Natural killer cell treated with Interleukin-12 subunit alpha and Interleukin-12 subunit beta and Interleukin-15 and Interleukin-18, amount 100 ng/mL, for 72 hours (primary cell): Measurements from ENCODE around the gene STK25. TPM values are rescaled to one million over a fixed set of nuclear protein-coding genes. Genes with fewer than 3 reads are reported as not detected.
A peak's percentile ranks its signal among the peaks of the same experiment; 100 is the strongest.
"Not testable (repeated sequence)": the region's sequence is repeated elsewhere in the genome, so short reads cannot be mapped to it uniquely, and the experiment has no call there.

Source experiments
- ATAC-seq, 2 donors: fragments of 150-1000 bp; cut with Tn5 transposase in 1 of 2; sonication (Bioruptor Pico), chemical (Tn5 transposase) in 1 of 2; 2 replicates each; pipeline ENCODE4 v1.10.0; 2021
- DNase-seq: peaks from one replicate; pipeline ENCODE4 v3.0.0; 2022; ENCODE audit warnings: low spot score
- H3K27ac Mint-ChIP-seq, 2 donors: 1 replicate in 1 of 2; 2 replicates in 1 of 2; pipeline ENCODE4 v1.8.0; 2022; ENCODE audit warnings: mixed read lengths in 2 of 2, mild to moderate bottlenecking in 1 of 2, moderate library complexity in 1 of 2
- H3K27me3 Mint-ChIP-seq, 2 donors: 1 replicate in 1 of 2; 2 replicates in 1 of 2; pipeline ENCODE4 v1.8.0; 2022; ENCODE audit warnings: mixed read lengths in 2 of 2
- H3K36me3 Mint-ChIP-seq: one replicate; pipeline ENCODE4 v1.8.0; 2022; ENCODE audit warnings: mixed read lengths
- H3K4me1 Mint-ChIP-seq, 2 donors: 1 replicate in 1 of 2; 2 replicates in 1 of 2; pipeline ENCODE4 v1.8.0; 2022; ENCODE audit warnings: low read depth in 2 of 2, mixed read lengths in 2 of 2, mild to moderate bottlenecking in 1 of 2
- H3K4me3 Mint-ChIP-seq: one replicate; pipeline ENCODE4 v1.8.0; 2022; ENCODE audit warnings: mixed read lengths
- H3K9me3 Mint-ChIP-seq: 2 replicates; pipeline ENCODE4 v1.8.0; 2022; ENCODE audit warnings: mixed read lengths
- total RNA-seq, 2 donors: library from RNA; stranded (reverse); gene quantifications; one replicate each; pipeline ENCODE4 v1.2.3, GENCODE V29; 2022

Gene STK25
- total RNA-seq, 2 donors from 2014 or later = 110 to 169 TPM

- Mint-ChIP-seq H3K9me3 (no peaks in the 10 kb centered on the region), H3K27ac (peak overlapping the region; percentile 38 to 77), H3K36me3 (no peaks in the 10 kb centered on the region), H3K4me1 (peaks cover 8 to 20% of the 10 kb centered on the region in 2 donors), H3K4me3 (peak overlapping the region; percentile 82), H3K27me3 (no peaks in the 10 kb centered on the region)
- DNase-seq (no peak), ATAC-seq (no peak)
These were observed 886 bp upstream of the STK25 start for GRCh38 chr2:241509155-241509784.

- ATAC-seq = peak; percentile 21 to 39
- no peaks in the 10 kb centered on the region for H3K9me3 Mint-ChIP-seq
- no peaks in the 10 kb centered on the region for H3K36me3 Mint-ChIP-seq
- DNase-seq = peak; percentile 66
- H3K27me3 Mint-ChIP-seq = no peaks in the 10 kb centered on the region
- no peak overlapping the region for H3K27ac Mint-ChIP-seq
- H3K4me1 Mint-ChIP-seq = peaks cover 8 to 20% of the 10 kb centered on the region in 2 donors
- peak overlapping the region; percentile 77 for H3K4me3 Mint-ChIP-seq
These were observed 749 bp downstream of the STK25 start for GRCh38 chr2:241507430-241508239.

- Mint-ChIP-seq H3K9me3 (no peaks in the 10 kb centered on the region), H3K4me1 (peaks cover 8 to 20% of the 10 kb centered on the region in 2 donors), H3K27ac (no peak overlapping the region), H3K27me3 (no peaks in the 10 kb centered on the region), H3K4me3 (peak overlapping the region; percentile 77), H3K36me3 (no peaks in the 10 kb centered on the region)
- no peak for DNase-seq
- no peak for ATAC-seq
These were observed 1.5 kb downstream of the STK25 start for GRCh38 chr2:241506793-241507429.

GRCh38 chr2:241506317-241506716 lies 2.1 kb downstream of the STK25 start:
- H3K36me3 Mint-ChIP-seq, DNase-seq, H3K9me3 Mint-ChIP-seq, H3K27me3 Mint-ChIP-seq, H3K27ac Mint-ChIP-seq, ATAC-seq, H3K4me3 Mint-ChIP-seq: not testable (repeated sequence)
- H3K4me1 Mint-ChIP-seq = peaks cover 8 to 20% of the 10 kb centered on the region in 2 donors

- DNase-seq (no peak), ATAC-seq (no peak)
- no peak overlapping the region for H3K27ac Mint-ChIP-seq
- H3K36me3 Mint-ChIP-seq = no peaks in the 10 kb centered on the region
- H3K4me1 Mint-ChIP-seq = peaks cover 8 to 15% of the 10 kb centered on the region in 2 donors
- no peak overlapping the region for H3K4me3 Mint-ChIP-seq
- no peaks in the 10 kb centered on the region for H3K27me3 Mint-ChIP-seq
- no peaks in the 10 kb centered on the region for H3K9me3 Mint-ChIP-seq
These were observed 2.6 kb downstream of the STK25 start for GRCh38 chr2:241505781-241506201.

GRCh38 chr2:241505086-241505780 lies 3.2 kb downstream of the STK25 start:
- peaks cover 8 to 15% of the 10 kb centered on the region in 2 donors for H3K4me1 Mint-ChIP-seq
- H3K27me3 Mint-ChIP-seq = no peaks in the 10 kb centered on the region
- H3K4me3 Mint-ChIP-seq = no peak overlapping the region
- no peak overlapping the region for H3K27ac Mint-ChIP-seq
- no peak for DNase-seq
- ATAC-seq = no peak
- H3K9me3 Mint-ChIP-seq = no peaks in the 10 kb centered on the region
- no peaks in the 10 kb centered on the region for H3K36me3 Mint-ChIP-seq

GRCh38 chr2:241503776-241504392 lies 4.5 kb downstream of the STK25 start:
- DNase-seq = no peak
- no peak overlapping the region for H3K27ac Mint-ChIP-seq
- ATAC-seq = no peak
- peaks cover 0 to 8% of the 10 kb centered on the region in 2 donors for H3K4me1 Mint-ChIP-seq
- H3K4me3 Mint-ChIP-seq = no peak overlapping the region
- no peaks in the 10 kb centered on the region for H3K27me3 Mint-ChIP-seq
- H3K9me3 Mint-ChIP-seq = no peaks in the 10 kb centered on the region
- no peaks in the 10 kb centered on the region for H3K36me3 Mint-ChIP-seq

GRCh38 chr2:241502281-241502680 lies 6.1 kb downstream of the STK25 start:
- Mint-ChIP-seq H3K4me3 (no peak overlapping the region), H3K27me3 (no peaks in the 10 kb centered on the region), H3K9me3 (no peaks in the 10 kb centered on the region), H3K27ac (no peak overlapping the region), H3K36me3 (no peaks in the 10 kb centered on the region), H3K4me1 (peaks cover 0 to 7% of the 10 kb centered on the region in 2 donors)
- no peak for ATAC-seq
- no peak for DNase-seq

GRCh38 chr2:241501551-241501950 lies 6.8 kb downstream of the STK25 start:
- H3K4me1 Mint-ChIP-seq = peaks cover 0 to 5% of the 10 kb centered on the region in 2 donors
- ATAC-seq = no peak
- H3K27ac Mint-ChIP-seq = no peak overlapping the region
- no peaks in the 10 kb centered on the region for H3K9me3 Mint-ChIP-seq
- no peaks in the 10 kb centered on the region for H3K27me3 Mint-ChIP-seq
- H3K36me3 Mint-ChIP-seq = no peaks in the 10 kb centered on the region
- H3K4me3 Mint-ChIP-seq = no peak overlapping the region
- no peak for DNase-seq

- no peak overlapping the region for H3K27ac Mint-ChIP-seq
These were observed 7.3 kb downstream of the STK25 start for GRCh38 chr2:241501099-241501541.

GRCh38 chr2:241500431-241500975 lies 7.9 kb downstream of the STK25 start:
- no peak overlapping the region for H3K4me3 Mint-ChIP-seq
- no peaks in the 10 kb centered on the region for H3K36me3 Mint-ChIP-seq
- no peaks in the 10 kb centered on the region for H3K27me3 Mint-ChIP-seq
- H3K4me1 Mint-ChIP-seq = peaks cover 0 to 5% of the 10 kb centered on the region in 2 donors
- ATAC-seq (no peak), DNase-seq (no peak)
- no peaks in the 10 kb centered on the region for H3K9me3 Mint-ChIP-seq
- no peak overlapping the region for H3K27ac Mint-ChIP-seq

More at GRCh38 chr2:241501099-241501541, 7.3 kb downstream of the STK25 start:
- Mint-ChIP-seq H3K36me3 (no peaks in the 10 kb centered on the region), H3K4me1 (peaks cover 0 to 5% of the 10 kb centered on the region in 2 donors), H3K27me3 (no peaks in the 10 kb centered on the region), H3K4me3 (no peak overlapping the region), H3K9me3 (no peaks in the 10 kb centered on the region)
- ATAC-seq (no peak), DNase-seq (no peak)

- Mint-ChIP-seq H3K27me3 (no peaks in the 10 kb centered on the region), H3K4me1 (no peaks in the 10 kb centered on the region), H3K36me3 (no peaks in the 10 kb centered on the region), H3K27ac (no peak overlapping the region), H3K9me3 (no peaks in the 10 kb centered on the region), H3K4me3 (no peak overlapping the region)
- DNase-seq (no peak), ATAC-seq (no peak)
These were observed 8.4 kb downstream of the STK25 start for GRCh38 chr2:241500016-241500415.
